ENCODE measurements around the gene SMYD2. TPM values are rescaled to one million over a fixed set of nuclear protein-coding genes. Genes with fewer than 3 reads are reported as not detected.

SMYD2 gene
- total RNA-seq, 1 donor from 2014 or later = 46.8 TPM

- peaks cover 6% of the 10 kb centered on the region for H3K4me1 Mint-ChIP-seq (ENCODE audit: low read depth)
- peaks cover 11% of the 10 kb centered on the region for H3K9me3 Mint-ChIP-seq (ENCODE audit: low read depth)
- peaks cover 25% of the 10 kb centered on the region for H3K36me3 Mint-ChIP-seq (ENCODE audit: insufficient read depth)
- no peak for DNase-seq (ENCODE audit: low spot score, unreplicated experiment)
- no peak overlapping the region for H3K27ac Mint-ChIP-seq
- no peaks in the 10 kb centered on the region for H3K27me3 Mint-ChIP-seq
- no peak for TF ChIP-seq CTCF (IDR thresholded peaks at IDR 0.05; ENCODE audit: unreplicated experiment)
- no peak overlapping the region for H3K4me3 Mint-ChIP-seq (ENCODE audit: low read depth)
Observed at GRCh38 chr1:214349008-214349407, 68.0 kb downstream of the SMYD2 start.

GRCh38 chr1:214349781-214350180 lies 68.8 kb downstream of the SMYD2 start:
- no peak for TF ChIP-seq CTCF (IDR thresholded peaks at IDR 0.05; ENCODE audit: unreplicated experiment)
- Mint-ChIP-seq H3K4me1 (ENCODE audit: low read depth) (peaks cover 6% of the 10 kb centered on the region), H3K36me3 (ENCODE audit: insufficient read depth) (peaks cover 21% of the 10 kb centered on the region), H3K9me3 (ENCODE audit: low read depth) (peaks cover 6% of the 10 kb centered on the region), H3K27ac (no peak overlapping the region), H3K27me3 (no peaks in the 10 kb centered on the region), H3K4me3 (ENCODE audit: low read depth) (no peak overlapping the region)
- DNase-seq (ENCODE audit: low spot score, unreplicated experiment) = no peak

GRCh38 chr1:214351551-214352277 lies 70.8 kb downstream of the SMYD2 start:
- peaks cover 6% of the 10 kb centered on the region for H3K4me1 Mint-ChIP-seq (ENCODE audit: low read depth)

GRCh38 chr1:214352838-214353237 lies 71.9 kb downstream of the SMYD2 start:
- no peak for TF ChIP-seq CTCF (IDR thresholded peaks at IDR 0.05; ENCODE audit: unreplicated experiment)
- Mint-ChIP-seq H3K27ac (no peak overlapping the region), H3K4me3 (ENCODE audit: low read depth) (no peak overlapping the region), H3K9me3 (ENCODE audit: low read depth) (no peaks in the 10 kb centered on the region), H3K27me3 (no peaks in the 10 kb centered on the region), H3K36me3 (ENCODE audit: insufficient read depth) (peaks cover 22% of the 10 kb centered on the region), H3K4me1 (ENCODE audit: low read depth) (peaks cover 6% of the 10 kb centered on the region)
- DNase-seq (ENCODE audit: low spot score, unreplicated experiment) = no peak

More at GRCh38 chr1:214351551-214352277, 70.8 kb downstream of the SMYD2 start:
- TF ChIP-seq CTCF (IDR thresholded peaks at IDR 0.05; ENCODE audit: unreplicated experiment) = no peak
- no peaks in the 10 kb centered on the region for H3K9me3 Mint-ChIP-seq (ENCODE audit: low read depth)
- no peak overlapping the region for H3K27ac Mint-ChIP-seq
- H3K4me3 Mint-ChIP-seq (ENCODE audit: low read depth) = no peak overlapping the region
- no peaks in the 10 kb centered on the region for H3K27me3 Mint-ChIP-seq
- H3K36me3 Mint-ChIP-seq (ENCODE audit: insufficient read depth) = peaks cover 21% of the 10 kb centered on the region
- DNase-seq (ENCODE audit: low spot score, unreplicated experiment) = no peak

GRCh38 chr1:214354440-214355148 lies 73.6 kb downstream of the SMYD2 start:
- Mint-ChIP-seq H3K27me3 (no peaks in the 10 kb centered on the region), H3K4me3 (ENCODE audit: low read depth) (no peak overlapping the region), H3K4me1 (ENCODE audit: low read depth) (peaks cover 5% of the 10 kb centered on the region), H3K36me3 (ENCODE audit: insufficient read depth) (peaks cover 18% of the 10 kb centered on the region), H3K9me3 (ENCODE audit: low read depth) (no peaks in the 10 kb centered on the region), H3K27ac (no peak overlapping the region)
- no peak for DNase-seq (ENCODE audit: low spot score, unreplicated experiment)
- no peak for TF ChIP-seq CTCF (IDR thresholded peaks at IDR 0.05; ENCODE audit: unreplicated experiment)
